ENCODE measurements around the gene EXOC1L.

EXOC1L gene

DNA sequence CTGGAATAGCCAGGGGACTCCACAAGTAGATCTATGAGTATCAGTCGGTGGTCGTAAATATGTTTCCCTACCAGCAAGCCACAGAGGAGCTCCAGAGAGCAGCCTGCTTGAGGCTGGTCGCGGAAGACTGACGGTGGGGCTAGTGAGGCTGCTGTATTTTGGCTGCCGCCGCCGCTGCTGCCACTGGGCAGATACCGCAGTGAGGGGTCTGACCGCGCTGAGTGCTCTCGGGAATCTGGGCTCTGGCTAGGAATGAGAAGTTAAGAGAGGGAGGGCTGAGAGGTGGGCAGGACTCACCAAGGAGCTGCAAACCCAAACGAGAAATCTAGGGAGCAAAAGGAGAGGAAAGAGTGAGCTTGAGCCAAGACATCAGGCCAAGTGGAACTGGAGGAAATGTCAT lies at the start of gene EXOC1L:
EXOC1L (plus strand) TSS at position 157 of the 400 bp plus-strand sequence; CDS start at position 394, 237 bp downstream.
- no peak for DNase-seq

GRCh38 chr4:55770662-55771061 lies 48.9 kb upstream of the EXOC1L start:
- DNase-seq: no peak

DNA sequence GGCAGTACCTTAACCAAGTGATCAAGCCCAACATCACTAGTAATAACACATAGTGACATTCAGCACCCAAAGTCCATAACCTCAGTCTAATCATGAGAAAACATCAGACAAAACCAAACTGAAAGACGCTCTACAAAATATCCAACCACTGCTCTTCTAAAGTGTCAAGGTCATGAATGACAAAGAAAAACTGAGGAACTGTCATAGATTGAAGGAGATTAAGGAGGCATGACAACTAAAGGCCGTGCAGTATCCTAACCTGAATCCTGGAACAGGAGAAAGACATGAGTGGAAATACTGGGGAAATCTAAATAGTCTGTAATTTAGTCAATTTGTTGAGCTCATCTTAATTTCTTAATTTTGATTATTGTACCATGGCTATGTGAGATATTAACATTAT lies 38.2 kb upstream of the EXOC1L start:
- no peak for DNase-seq

- no peak for DNase-seq
Observed at GRCh38 chr4:55781812-55782211, 37.8 kb upstream of the EXOC1L start.

DNA sequence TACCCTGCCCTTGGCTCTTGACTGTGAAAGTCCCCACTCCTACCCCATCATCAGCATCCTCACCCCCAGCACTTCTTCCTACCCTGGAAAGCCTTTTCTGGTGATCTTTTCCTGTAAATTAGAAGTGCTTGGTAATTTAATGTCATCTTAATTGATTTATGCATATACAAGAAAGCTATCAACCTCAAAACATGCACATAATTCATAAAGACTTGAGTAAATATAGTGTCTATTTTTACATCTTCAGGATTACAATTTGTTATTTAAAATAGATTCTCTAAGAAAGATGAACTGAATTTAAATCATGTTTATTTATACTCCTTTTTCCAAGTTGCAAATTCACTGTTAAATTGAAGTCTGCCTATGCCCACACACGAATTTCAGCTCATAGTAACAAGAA lies 36.0 kb upstream of the EXOC1L start:
- DNase-seq: no peak

DNA sequence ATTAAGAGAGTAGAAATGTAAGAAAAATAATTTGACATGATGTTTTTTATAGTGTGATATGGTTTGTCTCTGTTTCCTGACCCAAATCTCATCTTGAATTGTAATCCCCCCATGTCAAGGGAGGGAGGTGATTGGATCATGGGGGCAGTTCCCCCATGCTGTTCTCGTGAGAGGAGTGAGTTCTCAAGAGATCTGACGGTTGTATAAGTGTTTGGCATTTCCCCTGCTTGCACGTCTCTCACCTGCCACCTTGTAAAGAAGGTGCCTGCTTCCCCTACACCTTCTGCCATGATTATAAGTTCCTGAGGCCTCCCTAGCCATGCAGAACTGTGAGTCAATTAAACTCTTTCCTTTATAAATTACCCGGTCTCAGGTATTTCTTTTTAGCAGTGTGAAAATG lies 34.8 kb upstream of the EXOC1L start:
- DNase-seq: no peak

- DNase-seq: no peak
Observed at GRCh38 chr4:55791666-55792065, 27.9 kb upstream of the EXOC1L start.

DNA sequence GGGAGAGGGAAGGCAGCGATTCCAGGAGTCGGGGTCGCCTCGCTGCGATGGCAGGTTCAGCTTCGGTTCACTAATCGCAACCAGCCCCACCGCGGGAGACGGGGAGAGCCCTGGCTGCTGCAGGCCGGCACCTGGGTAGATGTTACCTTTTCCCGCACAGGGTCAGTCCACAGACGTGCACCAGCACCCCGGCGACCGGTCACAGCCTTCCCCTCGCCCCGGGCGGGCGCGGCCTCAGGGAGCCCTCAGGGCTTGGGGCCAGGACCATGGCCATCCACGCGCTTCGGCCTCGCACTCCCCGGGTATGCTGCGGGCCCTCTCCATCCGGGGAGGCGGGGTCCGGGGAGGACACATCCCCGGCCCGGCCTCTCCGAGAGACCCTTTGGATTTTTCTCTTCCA lies 26.1 kb upstream of the EXOC1L start:
- no peak for DNase-seq

DNA sequence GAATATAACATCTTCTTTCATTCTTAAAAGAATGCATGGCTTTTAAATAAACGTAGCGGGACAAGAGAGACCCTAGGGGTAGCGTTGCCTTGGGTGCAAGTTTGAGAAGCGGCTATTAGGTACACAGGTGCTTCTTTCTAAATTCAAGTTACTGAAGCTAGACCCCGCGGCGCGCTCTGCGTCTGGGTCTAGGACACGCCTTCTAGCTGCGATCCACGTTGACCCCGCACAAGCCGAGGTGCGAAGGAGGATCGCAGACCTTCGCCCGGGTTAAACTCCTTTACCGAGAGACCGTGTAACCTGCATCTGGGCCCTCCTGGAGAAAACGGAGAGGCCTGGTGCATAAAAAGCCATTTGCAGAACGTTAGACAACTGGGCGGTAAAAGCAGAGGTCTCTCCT lies 25.5 kb upstream of the EXOC1L start:
- no peak for DNase-seq

- DNase-seq: no peak
Observed at GRCh38 chr4:55795341-55795740, 24.2 kb upstream of the EXOC1L start.

DNA sequence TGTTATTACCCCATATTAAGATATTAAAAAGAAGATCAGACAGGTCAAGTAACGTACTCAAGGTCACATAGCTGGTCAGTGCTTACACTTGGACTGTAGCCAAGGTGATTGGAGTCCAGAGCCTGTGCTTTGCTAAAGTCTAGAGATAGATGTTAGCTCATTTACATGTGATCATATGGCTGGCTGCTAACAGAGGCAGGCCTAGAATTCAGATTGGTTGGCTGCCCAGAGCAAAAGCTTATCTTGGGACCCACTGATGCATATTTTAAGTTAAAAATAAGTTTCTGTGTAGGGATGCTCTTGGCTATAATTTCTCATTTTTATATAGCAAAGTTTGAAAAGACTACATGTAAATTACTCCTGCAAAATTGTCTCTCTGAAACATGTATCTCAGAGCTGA lies 18.1 kb upstream of the EXOC1L start:
- no peak for DNase-seq

DNA sequence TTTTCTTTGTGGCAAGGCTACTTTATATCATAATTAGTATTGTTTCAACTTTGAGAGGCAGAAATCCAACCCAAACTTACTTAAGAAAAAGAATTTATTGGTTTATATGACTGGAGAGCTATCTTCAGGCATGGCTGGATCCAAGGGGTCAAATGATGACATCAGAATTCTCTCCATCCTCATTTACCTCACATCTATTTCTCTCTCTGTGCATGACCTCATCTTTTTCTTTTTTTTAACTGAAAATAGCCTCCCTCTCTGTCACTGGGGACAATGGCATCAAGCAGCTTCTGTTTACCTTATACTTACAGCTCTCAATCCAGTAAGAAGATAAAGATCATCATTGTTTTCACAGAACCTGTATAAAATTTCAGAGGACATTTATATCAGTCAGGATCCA lies 12.0 kb upstream of the EXOC1L start:
- no peak for DNase-seq

DNA sequence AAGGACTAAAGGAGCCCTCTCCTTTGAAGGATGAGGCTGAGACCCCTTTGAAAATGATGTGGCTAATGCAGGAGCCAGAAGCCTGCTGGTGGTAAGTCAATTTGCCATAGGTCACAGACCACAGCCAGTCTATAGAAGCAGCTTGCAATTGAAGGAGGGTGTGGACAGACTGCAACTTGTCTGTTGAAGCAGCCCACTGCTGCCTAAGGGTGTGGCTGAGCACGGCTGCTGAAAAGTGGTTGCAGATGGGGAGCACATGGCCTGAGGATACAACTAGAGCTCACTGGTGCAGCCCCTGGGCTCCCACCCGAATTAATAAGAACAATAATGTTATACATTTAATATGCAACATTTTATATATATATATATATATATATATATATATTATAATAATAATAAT lies 11.4 kb upstream of the EXOC1L start:
- DNase-seq: no peak

DNA sequence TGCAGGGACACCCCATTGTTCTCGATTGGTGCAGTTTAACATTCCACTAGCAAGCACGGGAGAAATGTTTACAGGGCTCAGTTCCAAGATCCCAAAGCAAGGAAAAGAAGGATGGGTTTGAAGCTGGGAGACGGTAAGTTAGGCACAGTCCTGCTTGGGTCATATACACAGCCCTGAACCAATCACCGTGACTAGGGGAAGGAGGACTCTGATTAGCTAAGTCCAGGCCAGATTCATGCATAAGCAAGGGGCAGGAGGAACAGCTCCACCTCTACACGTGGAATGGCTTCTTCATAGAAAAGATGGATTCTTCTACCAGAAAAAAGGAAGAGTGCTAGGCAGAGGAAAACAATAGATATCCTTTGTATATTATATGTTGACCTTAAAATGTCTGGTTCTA lies 11.0 kb upstream of the EXOC1L start:
- no peak for DNase-seq

GRCh38 chr4:55817691-55818090 lies 1.9 kb upstream of the EXOC1L start:
- DNase-seq: no peak

GRCh38 chr4:55820279-55820678 lies 689 bp downstream of the EXOC1L start:
- no peak for DNase-seq

- DNase-seq: no peak
Observed at GRCh38 chr4:55822329-55822728, 2.7 kb downstream of the EXOC1L start.

GRCh38 chr4:55824865-55825264 lies 5.3 kb downstream of the EXOC1L start:
- no peak for DNase-seq

DNA sequence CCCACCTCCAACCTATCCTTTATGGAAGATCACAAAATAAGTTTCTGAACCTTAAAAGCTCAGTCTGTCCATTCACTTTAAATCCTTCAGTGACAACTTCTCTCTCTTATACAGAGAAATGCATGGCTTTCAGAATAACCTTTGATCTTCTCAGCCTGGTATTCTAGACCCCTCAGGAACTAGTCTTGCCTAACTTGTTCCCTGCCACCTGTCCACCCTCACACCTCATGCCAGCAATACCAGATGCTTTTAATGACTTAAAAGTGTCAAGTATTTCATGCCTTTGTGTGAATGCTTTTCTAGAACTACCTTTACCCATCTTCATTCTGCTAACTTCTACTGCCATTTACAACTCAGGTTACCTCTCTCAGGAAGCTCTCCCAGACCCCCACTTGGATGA lies 7.4 kb downstream of the EXOC1L start:
- no peak for DNase-seq

- no peak for DNase-seq
Observed at GRCh38 chr4:55827582-55827981, 8.0 kb downstream of the EXOC1L start.

DNA sequence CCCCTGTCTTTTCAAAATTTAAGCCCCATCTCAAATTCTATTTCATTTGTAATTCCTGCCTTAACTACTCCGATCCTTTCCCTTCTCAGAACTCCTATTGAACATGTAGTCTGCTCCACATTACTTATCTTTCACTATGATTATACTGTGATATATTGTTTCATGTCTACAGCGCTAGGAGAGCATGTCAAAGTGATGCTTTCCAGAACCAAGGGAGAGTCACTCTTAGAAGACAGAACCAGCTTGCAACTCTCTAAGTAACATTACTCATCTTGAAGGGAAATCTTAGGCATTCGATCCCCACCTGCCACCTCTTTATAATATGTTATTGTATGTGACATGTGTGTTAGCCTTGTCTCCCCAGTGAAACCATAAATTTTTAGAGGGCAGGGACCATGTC lies 10.5 kb downstream of the EXOC1L start:
- no peak for DNase-seq

DNA sequence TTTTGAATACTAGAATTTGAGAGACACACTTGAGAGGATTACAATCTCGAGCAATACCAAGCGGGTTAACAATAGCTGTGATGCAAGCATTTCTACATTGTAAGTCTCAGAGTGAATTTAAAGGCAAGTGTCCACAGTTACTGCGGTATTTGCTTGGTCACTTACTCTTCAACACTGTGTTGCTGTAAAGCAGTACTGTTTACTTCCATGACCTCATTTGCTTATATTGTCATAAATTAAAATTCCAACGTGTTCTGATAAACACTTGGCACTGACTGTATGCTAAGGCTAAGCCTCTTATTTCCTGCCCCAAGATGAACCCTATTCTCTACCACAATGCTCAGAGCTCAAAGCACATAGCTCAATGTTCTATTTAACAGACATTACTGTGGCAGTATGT lies 11.1 kb downstream of the EXOC1L start:
- no peak for DNase-seq

- no peak for DNase-seq
Observed at GRCh38 chr4:55834086-55834795, 14.7 kb downstream of the EXOC1L start.

DNA sequence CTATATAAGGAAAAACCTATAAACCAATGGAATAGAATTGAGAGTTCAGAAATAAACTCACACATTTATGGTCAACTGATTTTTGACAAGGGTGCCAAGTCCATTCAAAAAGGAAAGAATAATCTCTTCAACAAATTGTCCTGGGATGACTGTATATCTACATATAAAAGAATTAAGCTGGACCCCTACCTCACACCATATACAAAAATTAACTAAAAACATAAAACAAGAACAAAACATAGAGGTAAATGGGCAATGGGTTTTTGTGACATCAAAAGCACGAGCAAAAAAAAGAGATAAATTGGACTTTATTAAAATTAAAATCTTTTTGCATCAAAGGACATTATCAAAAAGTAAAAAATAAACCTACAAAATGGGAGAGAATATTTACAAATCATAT lies 18.3 kb downstream of the EXOC1L start:
- no peak for DNase-seq

- no peak for DNase-seq
Observed at GRCh38 chr4:55838356-55838755, 18.8 kb downstream of the EXOC1L start.

- no peak for DNase-seq
Observed at GRCh38 chr4:55838952-55839351, 19.4 kb downstream of the EXOC1L start.
